NOMO-1 treated with DMSO at 0.1 percent for 48 hours (cell line): Measurements from ENCODE around the gene KIF21B.

ENCODE experiments used
- DNase-seq: peaks from one replicate; lab custom pipeline; 2025; ENCODE audit not compliant: unreplicated experiment; lab: John Stamatoyannopoulos, UW

KIF21B gene, protein sequence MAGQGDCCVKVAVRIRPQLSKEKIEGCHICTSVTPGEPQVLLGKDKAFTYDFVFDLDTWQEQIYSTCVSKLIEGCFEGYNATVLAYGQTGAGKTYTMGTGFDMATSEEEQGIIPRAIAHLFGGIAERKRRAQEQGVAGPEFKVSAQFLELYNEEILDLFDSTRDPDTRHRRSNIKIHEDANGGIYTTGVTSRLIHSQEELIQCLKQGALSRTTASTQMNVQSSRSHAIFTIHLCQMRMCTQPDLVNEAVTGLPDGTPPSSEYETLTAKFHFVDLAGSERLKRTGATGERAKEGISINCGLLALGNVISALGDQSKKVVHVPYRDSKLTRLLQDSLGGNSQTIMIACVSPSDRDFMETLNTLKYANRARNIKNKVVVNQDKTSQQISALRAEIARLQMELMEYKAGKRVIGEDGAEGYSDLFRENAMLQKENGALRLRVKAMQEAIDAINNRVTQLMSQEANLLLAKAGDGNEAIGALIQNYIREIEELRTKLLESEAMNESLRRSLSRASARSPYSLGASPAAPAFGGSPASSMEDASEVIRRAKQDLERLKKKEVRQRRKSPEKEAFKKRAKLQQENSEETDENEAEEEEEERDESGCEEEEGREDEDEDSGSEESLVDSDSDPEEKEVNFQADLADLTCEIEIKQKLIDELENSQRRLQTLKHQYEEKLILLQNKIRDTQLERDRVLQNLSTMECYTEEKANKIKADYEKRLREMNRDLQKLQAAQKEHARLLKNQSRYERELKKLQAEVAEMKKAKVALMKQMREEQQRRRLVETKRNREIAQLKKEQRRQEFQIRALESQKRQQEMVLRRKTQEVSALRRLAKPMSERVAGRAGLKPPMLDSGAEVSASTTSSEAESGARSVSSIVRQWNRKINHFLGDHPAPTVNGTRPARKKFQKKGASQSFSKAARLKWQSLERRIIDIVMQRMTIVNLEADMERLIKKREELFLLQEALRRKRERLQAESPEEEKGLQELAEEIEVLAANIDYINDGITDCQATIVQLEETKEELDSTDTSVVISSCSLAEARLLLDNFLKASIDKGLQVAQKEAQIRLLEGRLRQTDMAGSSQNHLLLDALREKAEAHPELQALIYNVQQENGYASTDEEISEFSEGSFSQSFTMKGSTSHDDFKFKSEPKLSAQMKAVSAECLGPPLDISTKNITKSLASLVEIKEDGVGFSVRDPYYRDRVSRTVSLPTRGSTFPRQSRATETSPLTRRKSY (N-terminal part only)

DNA sequence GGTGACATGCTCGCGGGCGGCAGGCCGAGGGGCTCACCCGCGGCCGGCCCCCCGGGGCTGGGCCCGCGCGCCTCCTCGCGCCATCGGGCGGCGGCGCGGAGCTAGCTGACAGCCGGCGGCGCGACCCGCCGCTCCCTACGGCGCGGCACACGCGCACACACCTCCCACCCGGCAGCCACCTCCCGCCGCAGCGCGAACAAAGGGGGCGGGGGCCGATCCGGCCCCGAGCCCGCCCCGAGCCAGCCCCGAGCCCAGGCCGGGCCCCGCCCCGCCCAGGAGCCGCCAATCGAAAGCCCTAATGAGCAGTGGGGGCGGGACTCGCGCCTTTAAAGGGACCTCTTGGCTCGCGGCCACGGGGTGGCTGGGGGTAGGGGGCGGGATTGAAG is at the start of gene KIF21B:
Gene KIF21B, minus strand, starts transcription at position 198 of the 386 bp plus-strand sequence. CDS start 331 bp downstream, outside the sequence.
- peak; percentile 74 for DNase-seq

DNA sequence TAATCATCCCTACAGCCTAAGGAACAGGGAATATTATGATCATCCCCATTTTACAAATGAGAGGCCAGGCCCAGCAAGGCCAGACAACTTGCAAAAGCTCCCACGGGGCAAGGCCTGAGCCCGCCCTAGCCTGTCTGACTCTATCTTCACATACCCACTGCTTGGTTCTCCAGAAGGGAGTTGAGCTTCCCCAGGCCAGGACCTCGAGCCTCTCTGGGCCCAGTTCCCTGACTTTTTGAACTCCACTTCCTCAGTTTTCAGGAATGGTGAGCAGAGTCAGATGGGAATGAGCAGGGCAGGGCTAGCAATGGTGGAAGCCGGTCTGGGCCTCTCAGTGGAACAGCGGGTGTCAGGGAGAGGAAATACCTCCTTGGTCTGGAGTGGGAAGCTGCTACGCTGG is 49.4 kb upstream of the KIF21B start:
- DNase-seq = no peak

DNA sequence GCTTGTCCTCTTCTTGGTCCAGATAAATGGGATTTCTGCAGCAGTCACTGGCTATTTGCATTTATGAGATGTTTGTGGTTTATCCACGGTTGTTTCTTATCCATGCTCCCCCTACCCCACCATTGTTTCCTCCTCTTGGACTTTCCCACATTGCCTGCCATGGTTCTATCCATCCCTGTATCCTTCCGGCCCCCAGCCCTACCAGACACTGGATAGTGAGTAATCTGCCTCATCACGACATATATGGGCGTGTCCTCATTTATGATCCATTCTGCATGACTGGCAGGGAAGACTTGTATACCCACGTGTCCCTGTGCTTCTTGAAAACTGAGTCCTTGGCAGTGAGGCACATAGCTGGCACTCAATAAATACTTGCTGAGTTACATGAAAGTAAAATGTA is 48.6 kb upstream of the KIF21B start:
- DNase-seq = no peak

DNA sequence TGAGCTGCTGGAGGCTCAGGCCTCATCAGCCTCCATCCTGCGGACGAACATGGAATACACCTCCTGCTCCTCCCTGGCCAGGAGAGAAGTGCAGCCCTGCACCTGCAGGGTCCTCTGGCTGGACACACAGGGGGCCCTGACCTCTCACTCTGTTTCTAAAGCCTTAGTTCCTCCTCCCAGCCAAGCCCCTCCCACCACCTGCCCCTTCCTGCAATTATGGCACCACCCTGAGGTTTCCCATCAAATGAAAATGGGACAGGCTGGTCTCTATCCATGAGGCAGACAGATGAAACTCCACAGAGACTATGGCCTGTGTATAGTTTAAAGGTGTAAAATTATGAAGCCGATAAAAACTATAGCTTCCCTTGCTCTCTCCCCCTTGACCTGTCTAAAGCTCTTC is 46.1 kb upstream of the KIF21B start:
- DNase-seq = no peak

DNA sequence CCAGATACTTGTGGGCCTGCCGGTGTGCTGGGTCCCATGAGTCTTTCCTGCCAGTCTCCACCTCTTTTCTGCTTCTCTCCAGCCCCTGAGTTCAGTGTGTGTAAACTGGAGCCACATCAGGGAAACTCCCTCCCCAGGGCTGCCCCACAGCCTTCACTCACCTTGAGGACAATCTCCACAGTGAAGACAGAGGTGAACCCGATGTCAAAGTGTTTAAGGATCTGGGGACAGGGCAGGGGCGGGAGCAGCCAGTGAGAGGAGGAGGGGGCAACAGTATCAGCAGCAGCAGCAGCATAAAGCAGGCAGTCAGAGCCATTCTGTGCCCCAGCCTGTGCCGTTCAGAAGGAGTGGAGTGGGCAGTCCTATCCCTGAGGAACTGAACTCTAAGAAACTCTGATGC is 45.5 kb upstream of the KIF21B start:
- DNase-seq = no peak

DNA sequence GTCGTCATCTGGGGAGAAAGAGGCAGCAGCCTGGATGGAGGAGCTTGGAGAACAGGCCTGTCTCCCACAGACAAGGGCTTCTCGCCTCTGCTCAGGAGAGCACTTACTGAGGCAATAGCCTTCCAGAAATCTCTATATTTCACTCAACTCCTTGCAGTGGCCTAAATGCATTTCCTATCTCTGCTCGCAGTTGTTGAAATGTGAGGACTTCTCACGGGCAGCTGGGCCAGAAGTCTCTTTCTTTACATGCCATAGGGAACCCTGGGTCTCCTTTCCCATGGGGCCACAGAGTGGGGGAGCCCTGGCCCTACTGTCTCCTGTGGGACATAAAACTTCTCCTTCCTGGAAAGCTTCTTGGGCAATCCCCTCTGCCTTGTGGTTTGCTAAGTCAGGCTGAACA is 43.5 kb upstream of the KIF21B start:
- DNase-seq = no peak

DNA sequence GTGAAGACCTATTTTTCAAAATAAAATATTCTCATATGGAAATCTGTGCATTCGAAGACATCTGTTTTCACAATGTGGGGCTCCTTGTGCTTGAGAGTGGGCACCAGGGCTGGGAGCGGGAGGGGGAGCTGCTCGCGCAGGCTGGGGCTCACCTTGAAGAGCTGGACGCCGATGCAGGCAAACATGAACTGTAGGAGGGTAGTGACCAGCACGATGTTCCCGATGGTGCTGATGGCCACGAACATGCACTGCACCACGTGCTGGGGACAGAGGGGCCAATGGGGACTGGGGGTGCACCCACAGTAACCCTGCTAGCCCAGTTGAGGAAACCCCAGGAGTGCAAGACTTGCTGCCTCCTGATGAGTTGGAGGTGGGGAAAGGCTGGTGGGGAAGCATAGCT is 42.2 kb upstream of the KIF21B start:
- DNase-seq = no peak

DNA sequence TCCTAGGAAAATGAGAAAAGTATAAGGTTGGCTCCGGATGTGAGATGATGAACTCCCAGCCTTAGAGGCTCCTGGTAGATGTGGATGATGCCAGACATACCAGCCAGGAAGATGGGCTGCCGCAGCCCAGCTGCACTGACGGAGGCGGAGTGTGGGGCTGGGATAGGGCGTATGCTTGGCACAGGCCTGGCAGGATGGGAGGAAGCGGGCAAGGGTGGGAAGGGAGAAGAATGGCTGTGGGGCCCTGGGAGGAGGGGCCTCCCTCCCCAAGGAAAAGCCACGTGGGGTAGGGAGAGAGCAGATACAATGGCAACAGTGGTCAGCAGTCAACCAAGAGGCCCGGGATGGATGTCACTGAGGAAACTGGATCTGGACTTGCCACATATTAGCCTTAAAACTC is 41.3 kb upstream of the KIF21B start:
- DNase-seq = no peak

DNA sequence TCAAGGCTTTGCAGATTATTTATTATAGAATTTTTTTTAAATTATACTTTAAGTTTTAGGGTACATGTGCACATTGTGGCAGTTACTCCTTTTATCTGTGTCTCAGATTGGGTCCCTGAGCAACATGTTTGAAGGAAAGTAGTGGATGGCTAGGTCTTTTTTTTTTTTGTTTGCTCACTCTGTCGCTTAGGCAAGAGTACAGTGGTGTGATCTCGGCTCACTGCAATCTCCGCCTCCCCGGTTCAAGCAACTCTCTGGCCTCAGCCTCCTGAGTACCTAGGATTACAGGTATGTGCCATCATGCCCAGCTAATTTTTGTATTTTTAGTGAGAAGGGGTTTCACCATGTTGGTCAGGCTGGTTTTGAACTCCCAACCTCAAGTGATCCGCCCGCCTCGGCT is 39.6 kb upstream of the KIF21B start:
- no peak for DNase-seq

DNA sequence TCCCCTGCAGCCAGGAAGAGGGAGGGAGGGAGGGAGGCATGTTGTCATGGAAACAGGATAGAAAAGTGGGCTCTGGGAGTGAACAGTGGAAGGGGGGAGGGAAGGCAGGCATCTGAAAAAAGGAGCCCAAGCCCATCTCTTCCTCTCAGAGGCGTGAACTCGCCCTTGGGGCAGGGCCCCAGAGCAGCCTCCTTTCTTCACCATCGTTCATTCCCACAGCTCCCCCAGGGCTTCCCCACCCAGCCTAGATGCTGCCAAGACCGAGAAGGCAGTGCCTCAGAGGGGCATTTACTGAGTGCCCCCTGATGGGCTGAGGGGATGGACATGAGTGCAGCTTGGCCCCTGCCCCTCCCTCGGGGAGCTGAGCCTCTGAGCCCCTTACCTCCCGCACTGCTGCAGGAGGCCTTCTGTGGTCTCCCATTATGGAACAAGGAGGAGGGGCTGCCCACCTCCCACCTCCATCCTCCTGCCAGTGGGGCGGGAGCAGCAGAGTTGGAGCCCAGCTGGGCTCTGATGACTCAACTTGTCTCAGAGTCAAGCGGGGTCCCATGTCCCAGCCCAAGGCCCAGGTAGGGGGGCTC is 39.1 kb upstream of the KIF21B start:
- DNase-seq = no peak

DNA sequence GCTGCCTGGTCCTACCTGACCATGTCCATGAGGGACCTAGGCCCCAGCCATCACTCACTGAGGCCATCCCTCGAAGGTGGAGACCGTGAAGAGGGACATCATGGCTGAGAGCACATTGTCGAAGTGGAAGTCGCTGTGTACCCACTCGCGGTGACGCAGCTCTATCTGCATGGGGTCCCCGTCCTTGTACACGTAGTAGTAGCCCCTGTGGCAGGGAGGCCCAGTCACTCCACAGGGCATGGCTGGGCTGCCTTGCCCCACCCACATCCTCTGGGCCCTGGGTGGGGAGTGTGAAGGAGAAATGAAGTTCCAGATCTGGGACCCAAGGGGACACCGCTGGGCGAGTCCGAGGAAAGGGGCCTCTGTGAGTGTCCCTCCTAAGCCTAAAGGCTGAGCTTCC is 38.4 kb upstream of the KIF21B start:
- no peak for DNase-seq

DNA sequence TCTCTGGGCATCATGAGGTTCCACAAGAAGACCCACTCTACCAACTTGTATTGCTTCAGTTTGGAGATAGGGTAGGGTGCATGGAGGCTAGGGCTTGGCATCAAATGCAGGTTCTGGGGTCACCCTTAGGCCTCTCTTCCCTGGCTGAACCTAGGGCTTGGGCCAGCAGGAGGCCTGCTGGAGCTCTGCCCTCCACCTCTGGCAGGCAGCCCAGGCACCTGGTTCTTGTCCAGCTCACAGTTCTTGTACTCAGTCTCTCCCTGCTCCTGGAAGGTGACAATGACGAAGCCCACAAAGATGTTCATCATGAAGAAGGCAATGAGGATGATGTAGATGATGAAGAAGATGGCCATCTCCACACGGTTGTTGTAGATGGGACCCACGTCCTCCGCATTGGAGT is 37.5 kb upstream of the KIF21B start:
- no peak for DNase-seq

DNA sequence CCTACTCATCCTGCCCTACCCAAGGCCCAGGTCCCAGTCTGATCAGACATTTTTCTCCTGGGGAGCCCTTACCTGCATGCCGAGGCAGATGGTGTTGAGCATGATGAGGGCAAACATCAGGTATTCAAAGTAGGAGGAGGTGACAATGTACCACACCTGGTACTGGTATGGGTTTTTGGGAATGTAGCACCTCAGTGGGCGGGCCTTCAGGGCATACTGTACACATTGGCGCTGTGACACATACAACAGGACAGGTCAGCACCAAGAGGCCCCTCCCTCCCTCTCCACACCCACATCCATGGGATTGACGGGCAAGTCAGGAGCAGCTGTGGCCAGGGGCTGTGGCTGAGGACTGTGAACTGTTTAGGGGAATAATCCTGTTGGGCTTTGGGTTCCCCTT is 37.1 kb upstream of the KIF21B start:
- no peak for DNase-seq

DNA sequence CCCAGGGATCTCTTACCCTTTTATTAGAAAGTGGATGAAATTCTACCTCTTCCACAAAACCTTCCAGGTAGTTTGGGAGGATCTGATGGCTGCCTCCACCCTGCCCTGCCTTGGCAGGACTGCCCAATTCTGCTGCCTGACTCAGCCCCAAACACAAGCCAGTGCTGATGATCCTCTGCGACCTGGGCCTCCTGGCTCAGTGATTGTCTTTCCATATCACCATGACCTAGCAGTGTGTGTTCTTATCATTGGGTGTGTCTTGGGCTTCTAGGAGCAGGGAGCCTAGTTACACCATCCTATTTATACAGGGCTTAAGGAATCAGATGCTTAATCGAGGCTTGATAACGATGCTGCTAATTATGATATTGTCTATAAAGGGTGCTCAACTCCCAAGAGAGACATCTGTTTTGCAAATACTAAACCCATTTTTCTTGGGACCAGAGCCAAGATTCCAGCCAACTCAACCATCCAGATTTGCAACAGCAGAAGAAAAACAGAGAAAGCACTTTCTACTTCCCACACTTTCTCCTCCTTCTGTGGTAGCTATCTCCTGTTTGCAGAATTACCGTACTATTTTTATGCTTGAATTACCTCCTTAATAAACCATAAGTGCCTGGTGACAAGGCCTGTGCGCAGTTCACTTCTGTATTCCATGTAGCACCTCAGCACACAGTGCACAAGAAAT is 36.5 kb upstream of the KIF21B start:
- no peak for DNase-seq

DNA sequence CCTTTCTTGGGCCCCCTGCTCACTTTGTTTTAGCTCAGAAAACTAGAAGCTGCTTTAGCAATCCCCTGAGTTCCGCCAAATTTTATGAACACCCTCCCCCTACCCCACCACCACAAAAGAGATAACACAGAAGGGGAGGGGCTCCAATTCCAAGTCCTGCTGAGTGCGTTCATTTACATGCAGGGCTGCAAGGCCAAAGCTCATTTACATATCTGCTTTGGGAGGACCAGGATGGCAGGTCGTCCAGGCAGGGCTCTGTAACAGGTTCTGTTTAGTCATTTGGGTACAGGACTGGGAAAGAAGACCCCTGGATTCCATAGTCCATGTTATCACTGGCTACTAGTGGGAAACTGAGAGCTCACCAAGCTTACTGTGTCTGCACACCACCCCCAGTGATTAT is 35.9 kb upstream of the KIF21B start:
- no peak for DNase-seq

DNA sequence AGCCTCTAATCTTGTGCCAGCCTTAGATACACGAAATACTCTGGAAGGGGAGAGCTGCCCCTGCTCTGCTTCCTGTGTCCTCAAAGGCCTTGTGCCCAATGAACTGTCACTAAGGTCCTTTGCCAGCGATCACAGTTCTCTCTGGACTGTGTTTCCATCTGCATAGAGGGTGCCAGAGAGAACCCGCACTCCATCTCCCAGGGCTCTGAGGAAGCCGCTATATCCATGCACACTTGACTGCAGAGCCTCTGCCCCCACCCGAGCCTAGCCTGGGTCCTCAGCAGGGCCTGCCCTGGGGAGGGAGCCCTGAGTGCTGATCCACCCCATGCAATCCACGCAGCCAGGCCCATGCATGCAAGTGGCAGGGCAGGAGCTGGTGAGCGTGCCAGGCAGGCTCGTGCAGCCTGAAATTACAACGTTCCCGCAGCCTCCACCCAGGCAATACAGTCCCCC is 30.6 kb upstream of the KIF21B start:
- DNase-seq = no peak

DNA sequence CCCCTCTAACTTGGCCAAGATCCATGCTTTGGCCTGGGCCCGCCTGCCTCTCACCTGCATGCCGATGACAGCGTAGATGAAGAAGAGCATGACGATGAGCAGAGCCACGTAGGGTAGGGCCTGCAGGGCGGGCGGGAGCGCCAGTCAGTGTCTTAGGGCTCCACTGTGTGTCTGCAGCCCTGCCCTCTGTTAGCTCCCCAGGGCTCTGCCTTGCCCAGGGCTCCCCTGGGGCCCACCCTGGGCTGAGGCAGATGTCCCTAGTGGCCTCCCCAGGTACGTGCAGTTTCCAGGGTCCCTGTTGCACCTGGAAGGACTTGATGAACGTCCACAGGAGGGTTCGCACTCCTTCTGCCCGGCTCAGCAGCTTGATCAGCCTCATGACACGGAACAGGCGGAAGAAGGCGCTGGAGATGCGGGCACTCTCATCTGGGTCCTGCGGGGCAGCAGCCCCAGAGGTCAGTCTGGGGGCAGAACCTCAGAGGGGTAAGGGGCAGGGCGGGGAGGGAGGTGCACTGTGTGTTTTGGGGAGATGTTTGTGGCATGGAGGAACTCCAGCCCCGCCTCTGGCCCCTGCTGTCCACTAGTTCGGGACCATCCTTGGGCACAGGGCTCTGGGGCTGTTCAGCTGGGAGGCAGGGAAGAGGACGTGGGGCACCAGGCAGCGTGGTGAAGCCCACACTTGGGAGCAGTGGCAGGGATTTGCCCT is 29.8 kb upstream of the KIF21B start:
- DNase-seq = no peak

DNA sequence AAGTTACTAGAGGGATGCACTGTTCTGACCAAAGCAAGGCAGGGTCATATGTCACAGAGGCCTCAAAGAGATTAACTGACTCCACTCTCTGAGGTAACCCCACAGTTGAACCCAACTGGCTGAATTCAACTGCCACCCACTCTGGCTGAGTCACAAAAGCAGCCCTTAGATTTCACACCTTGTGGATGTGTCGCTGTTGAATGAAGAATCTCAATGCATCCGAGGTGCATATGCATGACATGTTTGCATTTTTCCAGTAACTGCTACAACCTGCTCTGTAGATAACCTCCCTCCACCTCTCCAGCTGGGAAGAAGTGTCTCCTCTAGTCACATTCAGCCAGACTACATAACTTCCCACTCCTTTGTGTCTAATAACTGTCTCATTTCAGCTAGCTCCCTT is 27.9 kb upstream of the KIF21B start:
- DNase-seq = no peak

DNA sequence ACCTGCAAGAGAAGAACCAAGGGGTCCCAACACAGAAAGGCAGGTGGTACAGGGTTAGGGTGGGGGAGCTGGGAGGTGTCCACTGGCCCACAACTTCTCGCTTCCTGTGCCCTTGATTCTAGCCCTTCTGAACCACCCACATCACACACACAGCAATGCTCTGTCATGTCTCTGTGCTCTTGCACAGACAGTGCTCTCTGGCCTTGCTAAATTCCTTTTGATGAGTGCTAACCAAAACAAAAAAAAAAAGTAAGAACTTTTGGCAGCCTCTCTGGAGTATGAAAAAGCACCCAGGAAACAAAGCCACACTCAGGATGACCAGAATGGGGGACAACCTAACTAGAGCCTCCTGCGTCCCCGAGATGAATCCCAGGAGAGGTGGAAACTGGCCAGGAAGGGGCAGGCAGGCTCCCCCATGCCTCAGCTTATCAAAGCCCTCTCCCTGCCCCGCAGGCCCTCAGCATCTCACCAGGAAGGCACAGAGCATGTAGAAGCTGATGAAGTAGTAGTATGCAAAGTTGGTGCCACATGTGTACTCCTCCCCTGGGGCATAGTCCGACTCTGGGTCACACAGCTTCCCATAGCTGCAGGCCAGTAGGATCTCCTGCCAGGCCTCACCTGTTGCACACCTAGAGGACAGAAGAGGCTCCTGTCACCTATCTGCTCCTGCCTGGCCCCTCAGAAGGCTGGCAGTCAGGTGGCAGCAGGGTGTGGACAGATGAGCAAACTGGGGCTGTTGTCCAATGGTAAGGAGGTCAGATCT is 27.2 kb upstream of the KIF21B start:
- DNase-seq = no peak
